ENCODE data around the gene CNTN1.

- TF ChIP-seq REST (IDR thresholded peaks at IDR 0.05; ENCODE audit: insufficient read depth in 1 of 2, low read depth in 2 of 2, low read length in 2 of 2) (no peak), TAF1 (IDR thresholded peaks at IDR 0.05; ENCODE audit: borderline replicate concordance, insufficient read depth, low read length) (no peak), SIN3A (IDR thresholded peaks at IDR 0.05; ENCODE audit: borderline replicate concordance, insufficient read depth, low read length) (no peak), FOXP2 (optimal IDR thresholded peaks at IDR 0.05; ENCODE audit: borderline replicate concordance, extremely low read depth, extremely low read length, insufficient read depth) (no peak), POLR2AphosphoS5 (IDR thresholded peaks at IDR 0.05; ENCODE audit: low read depth, low read length) (no peak)
Observed at GRCh38 chr12:40907115-40907527, 214.9 kb downstream of the CNTN1 start.

All from PFSK-1 (cell line).